ENCODE data around the gene C10orf105. TPM values are rescaled to one million over a fixed set of nuclear protein-coding genes. Genes with fewer than 3 reads are reported as not detected.

The C10orf105 gene
- total RNA-seq, 1 experiment from 2014 or later = not detected

DNA sequence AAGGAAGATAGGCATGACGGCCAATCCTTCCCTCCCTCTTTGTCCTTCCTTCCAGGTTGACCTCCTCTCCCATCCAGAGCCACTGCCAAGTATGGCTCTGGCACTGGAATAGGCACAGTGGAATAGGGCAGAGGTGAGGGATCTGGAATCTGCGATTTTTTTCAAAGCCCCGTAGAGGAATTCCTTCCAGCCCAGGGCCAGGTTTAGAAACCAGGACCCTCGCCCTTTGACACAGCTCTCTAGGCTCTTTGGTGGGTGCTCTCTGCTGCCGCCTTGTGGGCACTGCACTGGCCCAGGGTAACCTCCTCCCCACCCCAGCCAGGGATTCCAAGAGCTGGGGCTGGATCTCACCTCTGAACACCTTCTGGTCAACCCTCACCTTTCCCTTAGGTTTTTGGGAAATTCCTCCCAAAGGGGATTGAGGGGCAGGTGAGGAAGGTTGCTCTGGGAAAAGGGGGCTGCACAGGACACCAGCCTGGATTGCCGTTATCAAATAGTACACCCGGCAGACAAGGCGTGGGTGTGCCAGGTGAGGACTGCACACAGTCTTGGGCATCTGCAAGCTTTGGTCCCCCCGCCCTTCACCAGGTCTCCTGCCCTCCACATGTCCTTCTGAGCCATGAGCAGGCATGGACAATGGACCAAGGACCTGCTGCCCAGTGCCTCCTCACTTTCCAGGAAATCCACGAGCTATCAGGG is 22.8 kb downstream of the C10orf105 start:
- CTCF ChIA-PET = interaction anchor here (0.5 to 3.7 kb wide), 15 partner anchors 11 to 411 kb away, joined by 3 to 31 read pairs (median 4); partner anchors contain the start of genes SLC29A3 and VSIR
- H3K9me3 Mint-ChIP-seq (ENCODE audit: low read depth, unreplicated experiment) = no peaks in the 10 kb centered on the region
- H3K4me1 Mint-ChIP-seq (ENCODE audit: low read depth, unreplicated experiment) = peaks cover 8% of the 10 kb centered on the region

GRCh38 chr10:71695502-71696476 is 23.8 kb downstream of the C10orf105 start:
- DNase-seq = no peak
- TF ChIP-seq, protein P1, sequence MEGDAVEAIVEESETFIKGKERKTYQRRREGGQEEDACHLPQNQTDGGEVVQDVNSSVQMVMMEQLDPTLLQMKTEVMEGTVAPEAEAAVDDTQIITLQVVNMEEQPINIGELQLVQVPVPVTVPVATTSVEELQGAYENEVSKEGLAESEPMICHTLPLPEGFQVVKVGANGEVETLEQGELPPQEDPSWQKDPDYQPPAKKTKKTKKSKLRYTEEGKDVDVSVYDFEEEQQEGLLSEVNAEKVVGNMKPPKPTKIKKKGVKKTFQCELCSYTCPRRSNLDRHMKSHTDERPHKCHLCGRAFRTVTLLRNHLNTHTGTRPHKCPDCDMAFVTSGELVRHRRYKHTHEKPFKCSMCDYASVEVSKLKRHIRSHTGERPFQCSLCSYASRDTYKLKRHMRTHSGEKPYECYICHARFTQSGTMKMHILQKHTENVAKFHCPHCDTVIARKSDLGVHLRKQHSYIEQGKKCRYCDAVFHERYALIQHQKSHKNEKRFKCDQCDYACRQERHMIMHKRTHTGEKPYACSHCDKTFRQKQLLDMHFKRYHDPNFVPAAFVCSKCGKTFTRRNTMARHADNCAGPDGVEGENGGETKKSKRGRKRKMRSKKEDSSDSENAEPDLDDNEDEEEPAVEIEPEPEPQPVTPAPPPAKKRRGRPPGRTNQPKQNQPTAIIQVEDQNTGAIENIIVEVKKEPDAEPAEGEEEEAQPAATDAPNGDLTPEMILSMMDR (IDR thresholded peaks at IDR 0.05; ENCODE audit: unreplicated experiment) = no peak
- no peaks in the 10 kb centered on the region for H3K9me3 Mint-ChIP-seq (ENCODE audit: low read depth, unreplicated experiment)
- H3K36me3 Mint-ChIP-seq (ENCODE audit: insufficient read depth, unreplicated experiment) = no peaks in the 10 kb centered on the region
- H3K4me1 Mint-ChIP-seq (ENCODE audit: low read depth, unreplicated experiment) = peaks cover 8% of the 10 kb centered on the region
- no TSS peak for BruUV-seq (replicated peaks)
- CTCF ChIA-PET = interaction anchor here (0.5 to 3.7 kb wide), 14 partner anchors 10 to 412 kb away, joined by 3 to 31 read pairs (median 4); partner anchors contain the start of genes SLC29A3 and VSIR
- no peak overlapping the region for H3K4me3 Mint-ChIP-seq (ENCODE audit: low read depth, unreplicated experiment)
- peaks cover 9% of the 10 kb centered on the region for H3K27me3 Mint-ChIP-seq (ENCODE audit: unreplicated experiment)
- intact Hi-C loops (cut with micrococcal nuclease; ENCODE audit: unreplicated experiment) = loop anchor here (2.0 to 10.0 kb wide), 3 partner anchors 119 to 383 kb away; no protein-coding TSS in a partner anchor
- H3K27ac Mint-ChIP-seq (ENCODE audit: unreplicated experiment) = no peak overlapping the region

More for the DNA sequence above, 22.8 kb downstream of the C10orf105 start:
- Mint-ChIP-seq H3K4me3 (ENCODE audit: low read depth, unreplicated experiment) (no peak overlapping the region), H3K36me3 (ENCODE audit: insufficient read depth, unreplicated experiment) (no peaks in the 10 kb centered on the region), H3K27ac (ENCODE audit: unreplicated experiment) (no peak overlapping the region), H3K27me3 (ENCODE audit: unreplicated experiment) (peaks cover under 1% of the 10 kb centered on the region)
- intact Hi-C loops (cut with micrococcal nuclease; ENCODE audit: unreplicated experiment) = loop anchor here (2.0 to 10.0 kb wide), 3 partner anchors 118 to 384 kb away; no protein-coding TSS in a partner anchor
- BruUV-seq (replicated peaks) = no TSS peak
- DNase-seq = peak; percentile 81
- TF ChIP-seq, protein P1 (IDR thresholded peaks at IDR 0.05; ENCODE audit: unreplicated experiment) = peak; percentile 94

DNA sequence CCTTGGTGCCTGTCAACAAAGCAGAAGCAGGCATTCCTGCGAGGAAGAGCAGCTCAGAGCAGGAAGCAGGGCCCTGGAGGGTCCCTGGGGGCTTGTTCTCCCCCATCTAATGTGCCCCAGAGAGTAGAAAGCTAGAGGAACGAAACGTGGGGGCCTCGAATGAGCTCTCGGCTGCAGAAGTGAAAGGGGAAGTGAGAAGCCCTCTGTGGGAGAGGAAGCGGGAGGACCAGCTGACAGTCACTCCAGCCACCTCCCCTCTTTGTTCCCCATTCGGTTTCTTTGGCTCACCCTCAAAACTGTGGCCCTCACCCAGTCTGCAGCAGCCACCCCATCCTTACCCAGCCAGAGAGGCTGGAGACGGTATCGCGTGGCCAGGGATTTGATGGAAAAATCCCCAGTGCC is 25.0 kb downstream of the C10orf105 start:
- no peak overlapping the region for H3K4me3 Mint-ChIP-seq (ENCODE audit: low read depth, unreplicated experiment)
- no peak for DNase-seq
- intact Hi-C loops (cut with micrococcal nuclease; ENCODE audit: unreplicated experiment) = loop anchor here (10.0 kb wide), 1 partner anchor 120 kb away; no protein-coding TSS in a partner anchor
- no peaks in the 10 kb centered on the region for H3K9me3 Mint-ChIP-seq (ENCODE audit: low read depth, unreplicated experiment)
- CTCF ChIA-PET = interaction anchor here (1.0 to 1.4 kb wide), 2 partner anchors 117 to 380 kb away, joined by 3 read pairs; no protein-coding TSS in a partner anchor
- peaks cover 13% of the 10 kb centered on the region for H3K27me3 Mint-ChIP-seq (ENCODE audit: unreplicated experiment)
- BruUV-seq (replicated peaks) = no TSS peak
- H3K4me1 Mint-ChIP-seq (ENCODE audit: low read depth, unreplicated experiment) = peaks cover 8% of the 10 kb centered on the region
- H3K27ac Mint-ChIP-seq (ENCODE audit: unreplicated experiment) = no peak overlapping the region
- H3K36me3 Mint-ChIP-seq (ENCODE audit: insufficient read depth, unreplicated experiment) = no peaks in the 10 kb centered on the region
- TF ChIP-seq, protein P1 (IDR thresholded peaks at IDR 0.05; ENCODE audit: unreplicated experiment) = no peak

GRCh38 chr10:71694039-71694501 is 25.5 kb downstream of the C10orf105 start:
- H3K27me3 Mint-ChIP-seq (ENCODE audit: unreplicated experiment) = peaks cover 13% of the 10 kb centered on the region
- intact Hi-C loops (cut with micrococcal nuclease; ENCODE audit: unreplicated experiment) = loop anchor here (10.0 kb wide), 1 partner anchor 121 kb away; no protein-coding TSS in a partner anchor
- peak overlapping the region; percentile 16 for H3K27ac Mint-ChIP-seq (ENCODE audit: unreplicated experiment)
- peaks cover 8% of the 10 kb centered on the region for H3K4me1 Mint-ChIP-seq (ENCODE audit: low read depth, unreplicated experiment)
- CTCF ChIA-PET = interaction anchor here (1.0 kb wide), 1 partner anchor 117 kb away, joined by 3 read pairs; no protein-coding TSS in a partner anchor
- no peak for DNase-seq
- no peaks in the 10 kb centered on the region for H3K9me3 Mint-ChIP-seq (ENCODE audit: low read depth, unreplicated experiment)
- no TSS peak for BruUV-seq (replicated peaks)
- no peaks in the 10 kb centered on the region for H3K36me3 Mint-ChIP-seq (ENCODE audit: insufficient read depth, unreplicated experiment)
- TF ChIP-seq, protein P1 (IDR thresholded peaks at IDR 0.05; ENCODE audit: unreplicated experiment) = no peak
- H3K4me3 Mint-ChIP-seq (ENCODE audit: low read depth, unreplicated experiment) = no peak overlapping the region

Measured in Calu3 (cell line).